DND-41 (cell line): ENCODE data around the gene PPM1N.

Source experiments
- ATAC-seq: fragments of 200-7000 bp; cut with Tn5 transposase; 3 replicates; pipeline ENCODE4 v1.9.1; 2021; ENCODE audit warnings: low read depth; ENCODE audit not compliant: insufficient read depth
- DNase-seq: peaks from one replicate; pipeline ENCODE4 v3.0.0-alpha.2; 2020
- H2AFZ ChIP-seq: 2 replicates; pipeline ENCODE4 v1.6.0; 2012; ENCODE audit warnings: low read depth, low read length
- H3K27ac ChIP-seq: 2 replicates; pipeline ENCODE4 v1.5.1; 2012; ENCODE audit warnings: low read length, inconsistent platforms
- H3K27me3 ChIP-seq: fragments of 200-600 bp; sonication (generic); 2 replicates; pipeline ENCODE4 v1.6.0; 2012; ENCODE audit warnings: low read length, mild to moderate bottlenecking, inconsistent platforms; ENCODE audit not compliant: insufficient read depth, poor library complexity
- H3K36me3 ChIP-seq: 2 replicates; pipeline ENCODE4 v1.5.1; 2012; ENCODE audit warnings: low read length, inconsistent platforms; ENCODE audit not compliant: insufficient read depth
- H3K4me1 ChIP-seq: 2 replicates; pipeline ENCODE4 v1.5.1; 2012; ENCODE audit warnings: mild to moderate bottlenecking, low read length; ENCODE audit not compliant: insufficient read depth
- H3K4me2 ChIP-seq: 2 replicates; pipeline ENCODE4 v1.6.0; 2012; ENCODE audit warnings: mild to moderate bottlenecking, moderate library complexity, low read length, inconsistent platforms; ENCODE audit not compliant: insufficient read depth
- H3K4me3 ChIP-seq, 2 experiments: fragments of 200-600 bp in 1 of 2; shearing (Covaris generic) in 1 of 2; 2 replicates each; pipeline ENCODE4 v1.5.1; 2012 to 2016; ENCODE audit warnings: inconsistent platforms in 2 of 2, low read length in 2 of 2, mild to moderate bottlenecking in 2 of 2, low read depth in 1 of 2, moderate library complexity in 1 of 2
- H3K79me2 ChIP-seq: 2 replicates; pipeline ENCODE4 v1.6.0; 2012; ENCODE audit warnings: low read length, inconsistent platforms; ENCODE audit not compliant: insufficient read depth
- H3K9ac ChIP-seq: 2 replicates; pipeline ENCODE4 v1.6.0; 2012; ENCODE audit warnings: low read depth, mild to moderate bottlenecking, inconsistent platforms, low read length, moderate library complexity
- H3K9me3 ChIP-seq: 2 replicates; pipeline ENCODE4 v1.5.1; 2012; ENCODE audit warnings: low read length, moderate library complexity, mild to moderate bottlenecking, inconsistent platforms; ENCODE audit not compliant: insufficient read depth, severe bottlenecking
- H4K20me1 ChIP-seq: 2 replicates; pipeline ENCODE4 v1.6.0; 2012; ENCODE audit warnings: low read length; ENCODE audit not compliant: insufficient read depth
- CTCF ChIP-seq: IDR thresholded peaks from 2 replicates; pipeline ENCODE4 v1.5.1; 2012; ENCODE audit warnings: borderline replicate concordance, low read length, moderate library complexity, mild to moderate bottlenecking; ENCODE audit not compliant: poor library complexity, severe bottlenecking; ENCODE audit errors: extremely low read depth
- EZH2 ChIP-seq: IDR thresholded peaks from 3 replicates; pipeline ENCODE4 v1.6.1; 2012; ENCODE audit warnings: borderline replicate concordance, low read depth, mild to moderate bottlenecking, moderate library complexity, low read length, inconsistent platforms; ENCODE audit not compliant: severe bottlenecking

PPM1N gene

GRCh38 chr19:45463241-45463640, 35.0 kb upstream of the PPM1N start:
- H3K27ac ChIP-seq: no peak overlapping the region
- no peak overlapping the region for H3K9ac ChIP-seq
- H3K4me2 ChIP-seq: no peak overlapping the region
- no peaks in the 10 kb centered on the region for H3K9me3 ChIP-seq
- peaks cover 3% of the 10 kb centered on the region for H3K27me3 ChIP-seq
- no peaks in the 10 kb centered on the region for H3K79me2 ChIP-seq
- no peak overlapping the region for H2AFZ ChIP-seq
- ATAC-seq: no peak
- TF ChIP-seq CTCF (no peak), EZH2 (no peak)
- no peaks in the 10 kb centered on the region for H3K36me3 ChIP-seq
- H3K4me1 ChIP-seq: peaks cover 14% of the 10 kb centered on the region
- H3K4me3 ChIP-seq: no peak overlapping the region
- H4K20me1 ChIP-seq: peaks cover 9% of the 10 kb centered on the region
- no peak for DNase-seq

GRCh38 chr19:45464274-45464673, 34.0 kb upstream of the PPM1N start:
- Histone ChIP-seq H3K27me3 (peaks cover 5% of the 10 kb centered on the region), H3K36me3 (no peaks in the 10 kb centered on the region), H3K4me3 (no peak overlapping the region), H3K4me1 (peaks cover 24% of the 10 kb centered on the region), H3K9me3 (no peaks in the 10 kb centered on the region), H3K9ac (no peak overlapping the region), H3K4me2 (no peak overlapping the region), H4K20me1 (peaks cover 14% of the 10 kb centered on the region), H3K79me2 (no peaks in the 10 kb centered on the region), H3K27ac (no peak overlapping the region), H2AFZ (no peak overlapping the region)
- TF ChIP-seq EZH2 (no peak), CTCF (no peak)
- DNase-seq: no peak
- ATAC-seq: no peak

GRCh38 chr19:45464852-45465441, 33.3 kb upstream of the PPM1N start:
- H3K36me3 ChIP-seq: no peaks in the 10 kb centered on the region
- no peak overlapping the region for H3K9ac ChIP-seq
- DNase-seq (no peak), ATAC-seq (no peak)
- no peak overlapping the region for H2AFZ ChIP-seq
- H3K27me3 ChIP-seq: peaks cover 5% of the 10 kb centered on the region
- H4K20me1 ChIP-seq: peaks cover 14% of the 10 kb centered on the region
- H3K9me3 ChIP-seq: no peaks in the 10 kb centered on the region
- H3K4me3 ChIP-seq: no peak overlapping the region
- H3K27ac ChIP-seq: no peak overlapping the region
- H3K4me1 ChIP-seq: peaks cover 31% of the 10 kb centered on the region
- no peak overlapping the region for H3K4me2 ChIP-seq
- H3K79me2 ChIP-seq: no peaks in the 10 kb centered on the region
- TF ChIP-seq EZH2 (no peak), CTCF (no peak)
